Activated CD8-positive, alpha-beta memory T cell treated with anti-CD3 and anti-CD28 coated beads for 1 hour (primary cell): ENCODE measurements around the gene SDC1.

ENCODE experiments used
- DNase-seq, 2 donors: peaks; one replicate each; pipeline ENCODE4 v3.0.0-alpha.2; 2020; ENCODE audit warnings: low read depth in 1 of 2; ENCODE audit errors: extremely low read depth in 1 of 2

The SDC1 gene

GRCh38 chr2:20186855-20187187 is 38.1 kb downstream of the SDC1 start:
- no peak for DNase-seq

DNA sequence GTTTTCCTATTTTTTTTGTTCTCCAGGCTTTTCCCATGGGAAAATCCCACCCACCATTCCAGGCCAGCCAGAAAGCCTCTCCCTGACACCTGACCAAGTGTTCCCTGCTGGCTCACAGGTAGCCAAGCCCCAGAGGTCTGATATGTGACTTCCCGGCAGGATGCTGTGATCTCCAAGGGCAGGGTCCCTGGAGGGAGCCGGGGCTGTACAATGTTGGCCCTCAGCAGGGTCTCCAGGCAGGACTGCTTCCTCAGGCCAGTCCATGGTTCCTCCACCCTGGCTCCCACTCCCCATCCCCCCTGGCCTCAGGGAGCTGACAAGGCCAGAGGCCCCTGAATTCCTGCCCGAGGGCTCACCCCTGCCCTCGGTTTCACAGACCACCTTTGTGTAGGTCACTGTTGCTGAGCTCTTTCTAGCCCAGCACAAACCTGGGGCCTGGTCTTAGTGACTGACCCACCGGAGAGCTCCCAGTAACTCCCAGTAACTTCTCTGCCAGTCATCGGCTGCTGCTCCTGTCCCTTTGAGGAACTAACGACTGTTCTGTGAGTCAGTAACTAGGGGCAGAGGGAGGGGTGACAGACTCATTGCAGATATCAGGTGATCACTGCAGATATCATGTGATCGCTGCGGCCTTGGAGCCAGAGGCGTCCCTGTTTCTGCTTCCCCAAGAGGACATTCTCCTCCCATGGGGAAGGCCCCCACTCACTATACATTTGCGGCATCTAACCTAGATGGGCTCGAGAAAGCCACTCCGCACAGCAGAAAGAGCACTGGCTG is 38.7 kb downstream of the SDC1 start:
- no peak for DNase-seq

GRCh38 chr2:20185176-20186022 is 39.5 kb downstream of the SDC1 start:
- no peak for DNase-seq

- DNase-seq, result no peak
These were observed 40.6 kb downstream of the SDC1 start for GRCh38 chr2:20184067-20184938.

- DNase-seq, result no peak
These were observed 41.6 kb downstream of the SDC1 start for GRCh38 chr2:20183373-20183772.

DNA sequence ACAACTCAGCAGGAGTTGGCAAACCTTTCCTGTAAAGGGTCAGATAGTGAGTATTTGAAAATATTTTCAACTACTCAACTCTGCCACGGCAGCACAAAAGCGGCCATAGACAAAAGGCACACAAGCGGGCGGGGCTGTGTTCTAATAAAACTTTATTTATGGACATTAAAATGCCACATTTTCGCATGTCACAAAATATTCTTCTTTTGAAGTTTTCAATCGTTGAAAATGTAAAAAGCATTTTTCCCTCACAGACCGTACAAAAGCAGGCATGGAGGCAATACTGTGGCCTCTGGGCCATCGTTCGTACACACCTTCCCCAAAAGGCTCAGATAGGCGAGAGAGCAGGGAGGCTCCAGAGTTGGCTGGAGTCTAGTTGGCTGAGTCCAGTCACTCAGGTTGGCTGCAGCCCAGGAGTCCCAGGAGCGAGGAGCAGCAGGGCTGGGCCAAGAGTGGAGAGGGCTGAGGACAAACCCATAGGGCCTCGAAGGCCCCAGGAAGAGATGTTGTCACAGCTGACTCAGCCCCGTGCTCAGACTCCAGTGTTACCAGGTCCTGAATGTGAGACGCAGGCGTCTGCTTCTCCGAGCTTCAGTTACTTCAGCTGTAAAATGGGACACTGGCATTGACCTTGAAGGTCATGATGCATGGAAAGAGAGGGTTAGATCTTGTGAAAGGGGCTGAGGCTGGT is 42.5 kb downstream of the SDC1 start:
- DNase-seq, result no peak

- DNase-seq, result no peak
These were observed 43.2 kb downstream of the SDC1 start for GRCh38 chr2:20181761-20182160.

GRCh38 chr2:20180676-20181648 is 44.0 kb downstream of the SDC1 start:
- DNase-seq, result no peak

DNA sequence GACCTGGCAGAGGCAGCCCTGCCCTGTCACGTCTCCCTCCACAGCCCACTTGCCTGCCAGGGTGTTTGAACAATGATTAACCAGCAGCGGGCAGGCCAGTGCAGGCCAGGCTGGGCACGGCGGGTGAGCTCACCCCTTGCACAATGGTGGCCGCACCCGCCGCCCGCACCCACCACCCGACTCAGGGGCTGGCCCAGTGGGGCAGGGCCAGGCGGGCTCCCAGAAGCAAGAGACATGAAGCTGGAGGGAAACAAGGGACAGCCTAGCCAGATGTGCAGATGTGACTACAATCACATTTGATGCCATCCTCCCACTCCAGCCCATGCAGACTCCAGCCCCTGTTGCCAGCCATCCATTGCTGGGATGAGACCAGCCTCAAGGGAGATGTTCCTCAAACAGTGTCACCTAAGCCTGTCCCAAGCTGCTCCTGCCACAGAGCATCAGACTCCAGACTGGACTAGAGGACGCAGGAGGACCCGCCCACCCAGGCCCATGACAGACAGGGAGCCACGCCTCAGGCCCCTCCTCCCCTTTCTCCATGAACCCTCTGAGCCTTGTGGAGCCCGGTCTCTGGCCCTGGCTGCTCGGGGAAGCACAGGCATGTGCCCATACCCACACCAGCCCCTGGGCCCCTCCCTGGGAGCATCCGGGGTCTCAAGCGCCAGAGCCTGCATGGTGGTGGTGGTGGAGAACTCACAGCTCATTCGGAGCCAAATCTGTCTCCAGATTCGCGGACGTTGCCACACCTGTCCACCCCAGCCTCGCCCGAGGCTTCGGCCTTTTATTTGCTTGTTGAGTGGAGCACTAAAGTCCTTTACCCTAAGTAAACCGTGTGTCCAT is 45.0 kb downstream of the SDC1 start:
- no peak for DNase-seq

GRCh38 chr2:20179466-20179754 is 45.5 kb downstream of the SDC1 start:
- DNase-seq, result no peak

DNA sequence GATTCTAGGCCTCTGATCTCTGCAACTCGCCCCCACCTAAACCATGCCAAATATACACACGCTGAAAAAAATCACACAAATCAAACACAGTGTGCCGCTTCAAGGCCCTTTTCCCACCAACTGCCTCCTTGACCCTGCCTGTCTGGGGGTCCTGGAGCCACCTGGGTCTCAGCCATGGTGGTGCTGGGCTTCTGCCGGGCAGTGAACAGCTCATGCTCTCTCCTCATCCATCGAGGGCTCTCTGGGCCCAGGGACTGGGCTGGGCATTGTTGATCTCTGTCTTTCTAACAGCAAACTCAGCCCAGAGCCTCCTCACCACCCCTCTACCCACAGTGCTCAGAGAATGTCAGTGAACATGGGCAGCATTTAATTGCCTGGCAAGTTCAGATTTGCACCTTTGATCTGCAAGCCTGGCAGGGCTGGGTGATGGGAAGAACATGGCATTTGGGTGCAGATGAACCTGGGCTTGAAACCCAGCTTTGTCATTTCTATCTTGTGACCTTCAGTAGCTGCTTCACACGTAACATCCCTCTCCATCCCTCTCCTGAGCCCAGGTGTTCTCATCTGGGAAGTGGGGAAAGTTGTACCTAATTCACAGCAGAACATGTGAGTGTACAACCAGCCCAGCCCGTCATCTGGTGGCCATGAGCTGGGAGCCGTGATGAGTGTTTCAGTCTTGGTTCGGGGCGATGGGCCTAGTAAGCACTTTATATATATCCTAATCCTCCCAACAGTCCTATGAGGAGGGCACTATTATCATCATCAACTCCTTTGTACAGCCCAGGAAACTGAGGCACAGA is 46.1 kb downstream of the SDC1 start:
- no peak for DNase-seq

DNA sequence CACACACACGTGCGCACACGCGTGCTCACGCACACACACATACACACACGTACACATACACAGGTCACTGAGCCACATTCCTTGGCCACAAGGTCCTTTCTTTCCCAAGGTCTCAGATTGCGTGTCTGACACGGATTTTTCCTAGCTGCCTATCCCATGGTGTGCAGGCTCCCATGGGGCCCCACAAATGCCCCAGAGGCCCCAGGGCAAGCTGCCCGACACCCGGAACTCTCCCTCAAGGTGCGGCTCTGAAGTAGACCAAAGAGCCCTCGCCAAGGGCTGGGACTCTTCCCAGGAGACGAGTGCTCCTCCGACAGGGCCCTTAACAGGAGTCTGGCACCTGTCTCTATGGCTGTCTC is 46.7 kb downstream of the SDC1 start:
- DNase-seq, result no peak

- DNase-seq, result no peak
These were observed 47.2 kb downstream of the SDC1 start for GRCh38 chr2:20177556-20178248.

GRCh38 chr2:20176760-20177159 is 48.2 kb downstream of the SDC1 start:
- DNase-seq, result no peak

GRCh38 chr2:20175931-20176330 is 49.0 kb downstream of the SDC1 start:
- DNase-seq, result no peak

DNA sequence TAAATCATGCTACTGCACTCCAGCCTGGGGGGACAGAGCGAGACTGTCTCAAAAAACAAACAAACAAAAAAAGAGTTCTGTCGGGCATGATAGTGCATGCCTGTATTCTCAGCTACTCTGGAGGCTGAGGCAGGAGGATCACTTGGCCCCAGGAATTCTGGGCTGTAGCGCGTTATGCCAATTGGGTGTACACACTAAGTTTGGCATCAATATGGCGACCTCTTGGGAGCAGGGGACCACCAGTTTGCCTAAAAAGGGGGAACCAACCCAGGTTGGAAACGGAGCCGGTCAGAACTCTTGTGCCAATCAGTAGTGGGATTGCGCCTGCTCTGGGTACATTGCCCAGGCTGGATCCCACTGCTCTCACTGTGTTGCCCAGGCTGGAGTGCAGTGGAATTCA is 49.7 kb downstream of the SDC1 start:
- DNase-seq, result no peak

GRCh38 chr2:20174410-20174809 is 50.5 kb downstream of the SDC1 start:
- DNase-seq, result no peak
